GM12873 (cell line): ENCODE measurements around the gene INPP5B.

ENCODE experiments used
- TF ChIP-seq, protein P1 (sequence below): IDR thresholded peaks from 2 replicates; pipeline ENCODE4 v1.5.1; 2012; ENCODE audit warnings: low read depth, mild to moderate bottlenecking, moderate library complexity, low read length, control low read depth; ENCODE audit not compliant: insufficient read depth; ENCODE audit errors: missing control alignments

The INPP5B gene

DNA sequence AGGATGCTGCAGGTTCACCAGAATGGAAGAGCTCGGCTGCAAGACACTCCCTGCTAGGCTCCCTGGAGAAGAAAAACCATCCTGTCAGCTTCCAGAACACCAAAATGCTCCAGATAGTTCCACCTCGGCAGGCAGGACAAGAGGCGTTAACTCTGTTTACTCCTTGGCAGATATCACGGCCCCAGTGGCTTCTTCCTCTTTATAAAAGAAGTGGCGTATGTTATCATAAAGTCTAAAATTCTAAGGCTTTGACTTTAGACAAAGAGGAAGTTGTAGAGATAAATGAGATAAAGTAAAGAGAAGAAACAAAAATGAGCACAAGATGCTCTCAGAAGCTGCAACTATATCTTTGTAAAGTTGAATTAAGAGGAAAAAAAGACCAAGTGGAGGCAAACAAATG is 63.2 kb downstream of the INPP5B start:
- TF ChIP-seq, protein P1, sequence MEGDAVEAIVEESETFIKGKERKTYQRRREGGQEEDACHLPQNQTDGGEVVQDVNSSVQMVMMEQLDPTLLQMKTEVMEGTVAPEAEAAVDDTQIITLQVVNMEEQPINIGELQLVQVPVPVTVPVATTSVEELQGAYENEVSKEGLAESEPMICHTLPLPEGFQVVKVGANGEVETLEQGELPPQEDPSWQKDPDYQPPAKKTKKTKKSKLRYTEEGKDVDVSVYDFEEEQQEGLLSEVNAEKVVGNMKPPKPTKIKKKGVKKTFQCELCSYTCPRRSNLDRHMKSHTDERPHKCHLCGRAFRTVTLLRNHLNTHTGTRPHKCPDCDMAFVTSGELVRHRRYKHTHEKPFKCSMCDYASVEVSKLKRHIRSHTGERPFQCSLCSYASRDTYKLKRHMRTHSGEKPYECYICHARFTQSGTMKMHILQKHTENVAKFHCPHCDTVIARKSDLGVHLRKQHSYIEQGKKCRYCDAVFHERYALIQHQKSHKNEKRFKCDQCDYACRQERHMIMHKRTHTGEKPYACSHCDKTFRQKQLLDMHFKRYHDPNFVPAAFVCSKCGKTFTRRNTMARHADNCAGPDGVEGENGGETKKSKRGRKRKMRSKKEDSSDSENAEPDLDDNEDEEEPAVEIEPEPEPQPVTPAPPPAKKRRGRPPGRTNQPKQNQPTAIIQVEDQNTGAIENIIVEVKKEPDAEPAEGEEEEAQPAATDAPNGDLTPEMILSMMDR = no peak

DNA sequence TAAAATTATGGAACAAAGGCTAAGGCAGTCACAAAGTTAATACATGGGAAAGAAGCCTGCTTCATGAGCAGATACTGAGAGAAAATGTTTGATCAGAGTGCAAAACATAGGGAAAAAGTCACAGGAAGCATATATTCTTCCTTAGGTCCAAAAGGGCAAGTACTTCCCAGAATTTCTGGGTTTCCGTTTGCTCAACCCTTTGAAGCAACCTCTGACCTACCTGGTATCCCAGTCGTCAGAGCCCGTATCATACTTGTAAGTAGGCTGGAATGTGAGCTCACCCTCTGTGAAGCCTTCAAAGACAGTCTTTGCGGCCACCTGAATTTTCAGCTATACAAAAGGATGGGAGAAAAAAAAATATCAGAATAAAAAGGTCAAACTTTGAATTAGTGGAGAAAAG is 67.0 kb downstream of the INPP5B start:
- TF ChIP-seq, protein P1 = no peak

DNA sequence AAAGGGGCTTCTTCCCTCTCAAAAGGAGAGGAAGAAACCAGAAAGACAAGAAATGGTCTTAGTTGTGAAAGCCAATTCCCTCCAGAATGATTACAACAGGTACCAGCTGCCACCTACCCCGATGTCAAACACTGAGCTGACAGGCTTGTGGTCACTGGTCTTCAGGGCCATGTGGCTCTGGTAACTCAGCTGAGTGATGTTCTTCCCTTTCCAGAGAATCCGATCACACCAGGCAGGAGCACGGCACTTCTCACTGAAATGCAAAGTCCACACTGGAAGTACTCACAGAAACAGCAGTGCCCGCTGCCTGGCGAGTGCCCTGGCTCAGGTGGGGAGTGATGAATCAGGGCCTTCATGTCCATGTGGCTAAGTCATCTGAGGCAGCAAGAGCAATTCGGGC is 68.8 kb downstream of the INPP5B start:
- TF ChIP-seq, protein P1 = no peak

DNA sequence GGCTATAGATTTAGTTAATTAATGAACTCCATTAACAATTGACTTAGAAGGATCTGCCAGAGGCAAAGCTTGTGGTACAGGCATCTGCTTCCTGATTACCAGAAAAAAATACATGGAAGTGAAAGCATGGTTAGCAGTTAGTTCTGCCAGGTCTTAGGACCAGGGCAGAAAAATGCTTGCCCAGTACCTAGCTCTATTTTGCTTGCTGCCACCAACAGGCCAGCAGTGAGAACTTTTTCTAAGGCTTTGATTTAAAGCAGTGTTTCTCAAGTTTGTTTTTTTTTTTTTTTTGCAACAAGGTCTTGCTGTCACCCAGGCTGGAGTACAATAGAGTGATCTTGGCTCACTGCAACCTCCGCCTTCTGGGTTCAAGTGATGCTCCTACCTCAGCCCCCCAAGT is 71.0 kb downstream of the INPP5B start:
- TF ChIP-seq, protein P1 = peak; percentile 21

DNA sequence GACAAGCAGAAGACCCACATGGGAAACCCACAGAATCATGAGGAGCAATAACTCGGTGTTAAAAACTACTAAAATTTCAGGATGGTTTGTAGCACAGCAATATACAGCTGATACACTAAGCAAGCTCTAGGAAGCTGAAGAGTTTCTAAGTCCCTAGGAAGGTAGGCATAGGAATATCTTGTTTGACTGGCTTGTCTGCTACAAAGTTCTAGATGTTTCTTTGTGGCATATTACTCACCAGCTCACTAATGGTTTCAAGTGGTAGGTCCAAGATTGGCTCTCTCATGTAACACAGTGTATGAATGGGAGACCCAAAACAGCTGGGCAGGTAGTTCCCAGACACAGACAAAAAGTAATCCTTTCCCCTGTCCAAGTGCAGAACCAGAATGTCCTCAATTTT is 74.2 kb downstream of the INPP5B start:
- TF ChIP-seq, protein P1 = no peak

DNA sequence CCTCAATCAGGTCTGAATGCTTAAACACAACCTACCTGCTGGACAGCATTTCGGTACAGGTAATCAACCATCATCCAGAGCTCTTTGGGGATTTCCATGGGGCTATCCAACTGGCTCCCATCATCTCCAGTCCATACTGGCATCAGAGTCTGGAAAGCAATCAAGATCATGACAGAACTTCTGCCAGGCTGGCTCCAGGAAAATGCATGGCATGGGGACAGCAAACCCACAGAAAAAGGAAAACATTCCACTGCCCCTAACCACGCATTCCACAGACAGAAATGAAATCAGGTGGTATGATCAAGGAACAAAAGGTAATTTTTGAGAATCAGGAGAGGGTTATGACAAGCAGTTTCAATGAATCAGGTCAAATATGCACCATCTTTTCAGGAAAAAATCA is 78.4 kb downstream of the INPP5B start:
- TF ChIP-seq, protein P1 = no peak

DNA sequence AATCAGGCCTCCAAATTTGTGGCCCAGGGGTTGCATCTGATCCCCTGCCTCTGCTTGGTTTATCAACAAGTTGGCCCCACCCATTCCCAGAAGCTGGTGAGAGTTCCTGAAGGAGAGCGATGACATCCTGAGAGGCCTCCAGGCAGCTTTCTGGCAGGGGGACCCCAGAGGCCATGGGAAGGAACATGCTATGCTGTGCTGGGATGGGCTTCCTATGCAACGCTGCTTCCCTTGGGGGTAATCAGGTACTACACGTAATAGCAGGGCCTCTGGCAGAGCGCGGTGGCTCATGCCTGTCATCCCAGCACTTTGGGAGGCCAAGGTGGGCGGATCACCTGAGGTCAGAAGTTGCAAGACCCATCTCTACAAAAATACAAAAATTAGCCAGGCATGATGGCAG is 79.1 kb downstream of the INPP5B start:
- TF ChIP-seq, protein P1 = no peak

DNA sequence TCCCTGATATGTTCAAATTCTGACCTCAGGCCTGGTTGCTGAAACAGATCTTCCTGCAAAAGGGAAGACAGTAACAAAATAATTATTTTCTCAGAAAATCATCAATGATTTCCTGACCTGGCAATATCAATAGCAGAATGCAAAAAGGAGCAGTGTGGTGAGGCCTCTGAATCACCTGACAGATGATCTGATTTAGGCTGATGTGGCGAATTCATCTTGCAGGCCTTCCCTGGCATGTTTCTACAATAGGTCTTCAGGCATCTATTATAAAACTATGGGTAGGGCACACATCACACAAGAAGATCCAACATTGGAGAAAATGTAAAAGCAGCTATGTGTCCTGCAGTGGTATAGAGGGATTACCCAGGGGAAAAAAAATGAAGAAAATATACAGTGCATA is 80.4 kb downstream of the INPP5B start:
- TF ChIP-seq, protein P1 = no peak
